GM19023 (cell line): ENCODE results near the gene MECP2.

Source experiments
- ATAC-seq: cut with Tn5 transposase; IDR thresholded peaks from one replicate; pipeline ENCODE4 v1.9.1; 2021; ENCODE audit warnings: mild to moderate bottlenecking, moderate library complexity; ENCODE audit not compliant: unreplicated experiment

Gene MECP2

DNA sequence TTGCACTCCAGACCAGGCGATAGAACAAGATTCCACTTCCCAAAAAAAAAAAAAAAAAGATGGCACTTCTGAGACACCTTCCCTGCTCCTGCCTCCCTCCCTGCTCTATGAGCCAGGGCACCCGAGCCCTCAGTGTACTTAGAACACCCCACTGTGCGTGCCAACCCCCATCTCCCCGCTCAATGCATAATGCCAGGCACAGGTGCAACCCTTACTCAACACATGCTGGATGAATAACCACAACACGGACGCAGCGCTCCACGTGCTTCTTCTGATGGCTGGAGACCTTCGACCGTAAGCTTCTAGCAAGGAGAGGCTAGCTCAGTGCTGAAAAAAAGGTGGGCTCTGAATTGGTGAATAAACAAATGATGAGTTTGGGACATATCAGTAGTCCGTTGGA, 57.9 kb downstream of the MECP2 start:
- ATAC-seq = no peak

- ATAC-seq = no peak
Observed at GRCh38 chrX:154038656-154039055, 58.9 kb downstream of the MECP2 start.

DNA sequence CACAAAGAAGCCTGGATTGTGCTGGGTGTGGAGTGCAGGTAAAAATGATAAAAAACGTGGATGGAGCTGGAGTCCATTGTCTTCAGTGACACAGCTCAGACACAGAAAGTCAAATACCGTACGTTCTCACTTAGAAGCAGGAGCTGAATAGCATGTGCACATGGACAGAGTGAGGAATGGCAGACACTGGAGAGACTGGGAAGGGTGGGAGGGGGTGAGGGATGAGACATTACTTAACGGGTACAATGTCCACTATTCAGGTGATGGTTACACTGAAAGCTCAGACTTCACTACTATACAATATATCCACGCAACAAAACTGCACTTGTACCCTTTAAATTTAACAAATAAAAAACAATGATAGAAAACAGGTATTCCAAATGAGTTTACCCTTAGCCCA, 59.8 kb downstream of the MECP2 start:
- no peak for ATAC-seq

- ATAC-seq = no peak
Observed at GRCh38 chrX:154036513-154036912, 61.0 kb downstream of the MECP2 start.

- ATAC-seq = no peak
Observed at GRCh38 chrX:154033848-154034247, 63.7 kb downstream of the MECP2 start.

- no peak for ATAC-seq
Observed at GRCh38 chrX:154032653-154033052, 64.9 kb downstream of the MECP2 start.

DNA sequence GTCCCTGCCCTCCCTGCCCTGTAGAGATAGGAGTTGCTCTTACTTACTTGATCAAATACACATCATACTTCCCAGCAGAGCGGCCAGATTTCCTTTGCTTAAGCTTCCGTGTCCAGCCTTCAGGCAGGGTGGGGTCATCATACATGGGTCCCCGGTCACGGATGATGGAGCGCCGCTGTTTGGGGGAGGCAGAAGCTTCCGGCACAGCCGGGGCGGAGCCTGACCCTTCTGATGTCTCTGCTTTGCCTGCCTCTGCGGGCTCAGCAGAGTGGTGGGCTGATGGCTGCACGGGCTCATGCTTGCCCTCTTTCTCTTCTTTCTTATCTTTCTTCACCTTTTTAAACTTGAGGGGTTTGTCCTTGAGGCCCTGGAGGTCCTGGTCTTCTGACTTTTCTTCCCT, 65.4 kb downstream of the MECP2 start:
- no peak for ATAC-seq

- no peak for ATAC-seq
Observed at GRCh38 chrX:154030715-154031305, 66.7 kb downstream of the MECP2 start.

- no peak for ATAC-seq
Observed at GRCh38 chrX:154030266-154030665, 67.3 kb downstream of the MECP2 start.

DNA sequence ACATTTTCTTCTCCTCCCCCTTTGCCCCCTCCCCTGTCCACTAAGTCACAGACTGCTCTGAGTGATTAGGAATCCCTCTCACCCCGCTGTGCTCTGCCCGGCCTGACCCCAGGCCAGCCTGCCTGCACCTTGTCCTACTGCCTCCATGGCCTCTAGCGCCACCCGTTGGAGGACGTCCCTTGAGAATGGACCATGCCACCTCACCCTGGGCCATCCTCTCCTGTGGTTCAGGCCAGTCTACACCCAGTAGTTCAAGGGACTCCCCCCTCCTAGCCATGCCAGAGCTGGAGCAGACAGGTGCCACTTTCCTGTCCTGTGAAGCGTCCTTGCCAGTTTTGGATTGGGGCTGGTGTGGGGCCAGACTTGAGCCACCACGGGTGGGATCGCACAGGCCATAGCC, 68.1 kb downstream of the MECP2 start:
- no peak for ATAC-seq

DNA sequence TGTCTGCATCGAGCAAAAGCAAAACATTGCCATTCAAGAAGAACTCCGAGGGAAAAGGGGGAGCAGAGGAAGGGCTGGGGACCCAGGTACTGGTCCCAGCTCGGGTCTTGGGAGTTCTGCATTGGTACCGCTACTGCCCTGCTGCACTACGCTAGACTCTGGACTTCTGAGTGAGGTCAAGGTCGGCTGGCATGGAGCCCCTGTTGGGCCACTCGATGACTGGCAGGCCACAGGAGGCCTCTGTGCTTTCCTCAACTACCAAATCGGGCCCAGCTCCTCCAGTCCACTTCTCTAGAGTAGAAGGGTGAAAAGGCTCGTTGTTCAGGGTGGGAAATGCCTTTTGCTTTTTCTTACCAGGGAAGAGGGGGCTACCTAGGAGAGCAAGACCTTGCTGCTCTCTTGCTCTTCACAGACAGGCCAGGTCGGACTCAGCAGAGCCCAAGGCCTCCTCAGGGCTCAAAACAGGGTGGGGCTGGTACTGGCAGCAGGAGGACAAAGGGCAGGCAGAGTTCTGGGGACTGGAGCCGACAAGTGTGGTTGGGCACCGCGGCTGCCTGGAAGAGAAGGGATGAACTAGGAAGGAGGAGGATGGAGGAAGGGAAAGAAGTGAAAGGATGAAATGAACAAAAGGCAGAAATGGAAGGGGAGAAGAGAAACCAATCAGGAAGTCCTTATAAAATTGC, 68.9 kb downstream of the MECP2 start:
- ATAC-seq = no peak

DNA sequence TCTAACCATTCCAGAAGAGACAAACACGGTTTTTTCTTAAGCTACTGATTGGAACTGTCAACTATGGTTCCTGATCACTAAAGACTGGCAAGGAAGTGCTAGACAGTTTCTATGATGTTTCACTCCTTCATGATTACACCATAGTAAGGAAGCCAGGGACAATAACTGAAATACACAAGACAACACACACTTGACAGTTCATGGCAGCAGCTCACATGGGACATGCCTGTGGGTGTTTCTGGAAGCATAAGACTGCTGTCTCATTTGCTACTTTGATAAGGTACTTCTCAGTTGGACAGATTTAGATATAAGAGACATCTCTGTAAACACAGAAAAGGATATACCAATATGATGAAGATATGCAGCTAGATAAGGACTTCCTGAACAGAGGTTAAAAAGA, 69.5 kb downstream of the MECP2 start:
- no peak for ATAC-seq

DNA sequence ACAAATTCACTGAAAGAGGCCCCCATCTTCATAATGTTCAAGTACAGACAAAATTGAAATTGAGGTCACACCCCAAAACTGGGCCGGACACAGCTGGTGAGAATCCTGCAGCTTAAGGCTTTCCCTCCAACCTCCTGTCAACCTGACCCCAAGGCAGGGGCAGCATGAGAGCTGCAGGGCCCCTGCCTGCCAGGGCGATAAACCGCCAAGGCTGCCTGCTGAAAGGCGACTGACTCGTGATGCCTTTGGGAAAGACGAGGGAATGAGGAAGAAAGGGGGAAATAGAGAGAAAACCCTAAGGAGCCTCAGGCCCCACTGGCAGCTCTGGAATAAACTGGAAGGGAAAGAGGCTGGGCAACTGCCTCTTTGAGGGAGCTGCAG, 70.5 kb downstream of the MECP2 start:
- no peak for ATAC-seq

GRCh38 chrX:154026136-154027021, 71.1 kb downstream of the MECP2 start:
- ATAC-seq = no peak

GRCh38 chrX:154025230-154025629, 72.3 kb downstream of the MECP2 start:
- no peak for ATAC-seq

DNA sequence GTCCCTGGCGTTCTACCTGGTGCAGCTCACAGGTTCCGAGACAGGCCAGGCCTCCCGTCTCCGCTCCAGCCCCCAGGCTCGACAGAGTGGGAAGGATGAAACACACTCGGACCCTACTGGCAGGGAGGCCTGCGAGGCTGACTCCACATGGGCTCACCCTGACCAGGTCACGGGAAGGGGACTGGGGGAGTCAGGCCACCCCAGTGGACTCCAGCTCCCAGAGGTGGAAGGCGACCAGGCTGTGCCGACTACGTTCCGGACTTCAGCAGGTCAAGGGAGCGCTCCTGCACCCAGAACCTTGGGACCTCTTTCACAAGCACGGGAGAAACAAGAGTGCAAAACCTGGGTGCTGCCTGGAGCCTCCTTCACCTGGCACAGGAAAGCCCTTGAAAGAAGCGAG, 73.2 kb downstream of the MECP2 start:
- ATAC-seq = no peak

DNA sequence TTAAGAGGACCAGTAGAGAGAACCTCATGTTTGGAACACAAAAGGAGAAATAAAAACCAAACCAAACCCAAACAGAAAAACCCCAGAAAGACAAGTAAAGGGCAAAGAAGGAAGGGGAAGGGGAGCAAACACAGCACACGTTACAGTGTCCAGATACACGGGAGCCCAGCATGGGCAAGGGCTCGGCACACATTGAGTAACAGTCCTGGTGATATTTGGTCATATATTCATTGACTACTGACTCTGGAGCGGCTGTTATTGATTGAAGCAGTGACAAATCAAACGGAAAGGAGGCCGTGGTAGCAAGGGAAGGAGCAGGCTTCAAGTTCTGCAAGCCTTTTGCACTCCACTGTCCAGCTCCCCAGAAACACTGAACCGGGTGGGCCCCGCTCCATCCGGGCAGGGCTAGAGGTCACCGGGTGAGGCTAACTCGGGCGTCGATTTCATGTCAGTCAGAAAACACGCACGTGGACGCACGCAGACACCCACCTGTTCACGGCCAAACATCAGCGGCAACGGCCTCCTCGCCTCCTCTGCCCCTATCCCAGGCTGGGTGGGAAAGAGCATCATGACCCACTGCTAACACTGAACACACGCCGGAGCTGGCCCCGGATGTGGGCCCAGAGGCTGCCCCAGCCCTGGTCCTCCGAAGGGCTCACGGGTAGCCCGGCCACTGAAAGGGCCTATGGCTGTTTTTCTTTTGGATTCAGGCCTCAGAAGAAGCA, 74.1 kb downstream of the MECP2 start:
- no peak for ATAC-seq

DNA sequence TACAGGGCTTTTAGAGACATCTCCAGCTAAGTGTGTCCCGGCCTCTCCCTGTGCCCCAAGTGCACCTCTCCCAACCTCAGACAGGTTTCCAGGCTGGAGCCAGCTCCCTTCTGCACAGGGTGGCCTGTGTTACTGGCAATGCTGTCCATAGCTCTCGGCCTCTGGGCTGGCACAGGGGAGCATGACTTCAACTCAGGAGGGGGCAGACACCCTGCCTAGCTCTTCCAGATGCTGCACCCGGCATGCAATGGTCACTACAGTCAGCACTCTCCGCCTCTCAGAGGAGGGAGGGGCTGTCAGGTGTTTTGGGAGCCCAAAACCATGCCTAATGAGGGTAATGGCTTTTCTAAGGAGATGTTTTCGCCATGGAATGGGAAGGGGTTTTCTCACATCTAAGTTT, 75.4 kb downstream of the MECP2 start:
- no peak for ATAC-seq

- ATAC-seq = no peak
Observed at GRCh38 chrX:154021131-154021611, 76.3 kb downstream of the MECP2 start.

DNA sequence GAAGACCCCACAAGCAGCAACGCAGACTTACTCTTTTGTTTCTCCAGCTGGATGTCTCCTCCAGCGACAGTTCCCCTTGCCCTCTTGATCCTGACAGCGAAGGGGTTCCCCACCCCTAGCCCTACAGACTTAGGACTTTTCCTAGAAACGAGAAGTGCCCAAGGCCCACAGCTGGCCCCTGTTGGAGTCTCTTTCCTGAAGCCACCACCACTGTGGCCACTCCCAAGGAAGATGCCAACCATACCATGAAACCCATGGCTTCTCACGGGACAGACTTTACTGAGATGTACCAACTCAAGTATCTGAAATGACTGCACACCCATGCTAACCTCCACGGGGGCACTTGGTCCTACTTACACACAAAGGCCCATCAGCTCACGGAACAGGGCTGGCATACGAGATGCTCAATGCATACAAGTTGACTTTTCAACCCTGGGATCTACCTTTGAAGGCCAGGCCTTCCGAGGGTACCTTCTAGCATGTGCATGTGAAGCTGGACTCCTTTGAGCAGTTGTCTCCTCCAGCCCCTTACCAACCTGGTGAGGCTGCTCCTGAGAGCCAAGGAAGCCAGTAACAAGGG, 76.9 kb downstream of the MECP2 start:
- no peak for ATAC-seq
